PC-3 (cell line): ENCODE results near the gene HENMT1. TPM values are rescaled to one million over a fixed set of nuclear protein-coding genes. Genes with fewer than 3 reads are reported as not detected.

Source experiments
- ATAC-seq: fragments of 200-7000 bp; cut with Tn5 transposase; 2 replicates; pipeline ENCODE4 v1.9.1; 2020; ENCODE audit warnings: mild to moderate bottlenecking, moderate library complexity
- BruUV-seq: library from RNA; stranded (reverse); fragments of 400-500 nt; replicated peaks from 2 replicates; lab custom pipeline; 2021; lab: Mats Ljungman, UMichigan
- CTCF ChIA-PET: fragments of 300-600 bp; sonication (Branson Sonifier 250); formaldehyde crosslinking; loops from one replicate; lab custom pipeline; 2022; ENCODE audit warnings: antibody characterized with exemption; lab: Charles Lee
- POLR2A ChIA-PET: fragments of 300-600 bp; sonication (Branson Sonifier 250); formaldehyde crosslinking; loops from one replicate; lab custom pipeline; 2022; ENCODE audit warnings: antibody characterized with exemption; ENCODE audit not compliant: unreplicated experiment; lab: Charles Lee
- DNase-seq: peaks from one replicate; pipeline ENCODE4 v3.0.0-alpha.2; 2015
- H2AFZ ChIP-seq: fragments of 300-600 bp; sonication (generic); 2 replicates; pipeline ENCODE4 v1.6.0; 2016; ENCODE audit warnings: antibody characterized with exemption, low read length
- H3F3A ChIP-seq: fragments of 300-600 bp; sonication (generic); one replicate; pipeline ENCODE4 v1.6.0; 2017; ENCODE audit warnings: antibody characterized with exemption, low read length, control low read depth, mild to moderate bottlenecking; ENCODE audit not compliant: unreplicated experiment
- H3K27ac ChIP-seq: fragments of 300-600 bp; sonication (generic); 2 replicates; pipeline ENCODE4 v1.5.1; 2016; ENCODE audit warnings: mild to moderate bottlenecking, low read length
- H3K27me3 ChIP-seq: fragments of 300-600 bp; sonication (generic); 2 replicates; pipeline ENCODE4 v1.6.1; 2016; ENCODE audit warnings: low read length, mixed read lengths
- H3K36me3 ChIP-seq: fragments of 300-600 bp; sonication (generic); 2 replicates; pipeline ENCODE4 v1.6.1; 2016; ENCODE audit warnings: low read depth, mixed run types, low read length, mixed read lengths
- H3K4me1 ChIP-seq: fragments of 300-600 bp; sonication (generic); 2 replicates; pipeline ENCODE4 v1.5.1; 2016; ENCODE audit warnings: low read length; ENCODE audit not compliant: insufficient read depth
- H3K4me2 ChIP-seq: fragments of 300-600 bp; sonication (generic); 2 replicates; pipeline ENCODE4 v1.6.0; 2016; ENCODE audit warnings: low read length
- H3K4me3 ChIP-seq: fragments of 300-600 bp; sonication (generic); 2 replicates; pipeline ENCODE4 v1.5.1; 2016; ENCODE audit warnings: mild to moderate bottlenecking, low read length, mixed read lengths
- H3K79me2 ChIP-seq: fragments of 300-600 bp; sonication (generic); 2 replicates; pipeline ENCODE4 v1.6.1; 2017; ENCODE audit warnings: low read length, mixed read lengths
- H3K9ac ChIP-seq: fragments of 300-600 bp; sonication (generic); 2 replicates; pipeline ENCODE4 v1.6.0; 2016; ENCODE audit warnings: mild to moderate bottlenecking, low read length
- H3K9me2 ChIP-seq: fragments of 300-600 bp; sonication (generic); replicated peaks from 2 replicates; pipeline ENCODE4 v1.6.1; 2016; ENCODE audit warnings: mixed run types, low read length, mixed read lengths
- H3K9me3 ChIP-seq: fragments of 300-600 bp; sonication (generic); 2 replicates; pipeline ENCODE4 v1.6.1; 2016; ENCODE audit warnings: low read length, mixed read lengths
- H4K20me1 ChIP-seq: fragments of 300-600 bp; sonication (generic); 2 replicates; pipeline ENCODE4 v1.6.1; 2016; ENCODE audit warnings: low read length, mixed read lengths
- CTCF ChIP-seq: fragments of 300-600 bp; sonication (generic); conservative IDR thresholded peaks from 2 replicates; pipeline ENCODE4 v1.5.1; 2017; ENCODE audit warnings: antibody characterized with exemption, low read depth, mild to moderate bottlenecking, low read length
- EZH2 ChIP-seq: fragments of 300-600 bp; sonication (generic); IDR thresholded peaks from one replicate; pipeline ENCODE4 v1.6.1; 2017; ENCODE audit warnings: antibody characterized with exemption, mild to moderate bottlenecking, low read length; ENCODE audit not compliant: unreplicated experiment
- EZH2phosphoT487 ChIP-seq: fragments of 300-600 bp; sonication (generic); IDR thresholded peaks from 2 replicates; pipeline ENCODE4 v1.6.1; 2018; ENCODE audit warnings: mild to moderate bottlenecking, antibody characterized with exemption, low read length, borderline replicate concordance
- intact Hi-C: fragments of 100-400 bp; cut with micrococcal nuclease; formaldehyde crosslinking; loops from 2 replicates; pipeline ENCODE4 v1.9.0; 2023
- total RNA-seq: library from RNA; depleted of rRNA; stranded (reverse); fragments of >200 nt; gene quantifications from 2 replicates; pipeline ENCODE4 v1.2.3, GENCODE V29; 2014

The HENMT1 gene
- total RNA-seq, 1 experiment from 2014 or later: 1.3 TPM

- H3F3A ChIP-seq: no peaks in the 10 kb centered on the region
- ATAC-seq: no peak
- intact Hi-C loops: loop anchor here (10.0 kb wide), 1 partner anchor 861 kb away; no protein-coding TSS in a partner anchor
- TF ChIP-seq EZH2phosphoT487 (no peak), EZH2 (no peak), CTCF (no peak)
- H3K79me2 ChIP-seq: no peaks in the 10 kb centered on the region
- no peaks in the 10 kb centered on the region for H4K20me1 ChIP-seq
- H2AFZ ChIP-seq: no peak overlapping the region
- H3K4me3 ChIP-seq: no peak overlapping the region
- no peaks in the 10 kb centered on the region for H3K27me3 ChIP-seq
- H3K4me2 ChIP-seq: no peak overlapping the region
- H3K9ac ChIP-seq: no peak overlapping the region
- POLR2A ChIA-PET: no interaction called here
- no peaks in the 10 kb centered on the region for H3K9me3 ChIP-seq
- H3K36me3 ChIP-seq: no peaks in the 10 kb centered on the region
- BruUV-seq: no TSS peak
- peaks cover 8% of the 10 kb centered on the region for H3K4me1 ChIP-seq
- no peak for DNase-seq
- H3K9me2 ChIP-seq: no peaks in the 10 kb centered on the region
- H3K27ac ChIP-seq: no peak overlapping the region
- CTCF ChIA-PET: interaction anchor here (0.6 kb wide), 1 partner anchor 1168 kb away, joined by 4 read pairs; no protein-coding TSS in a partner anchor
Observed at GRCh38 chr1:108645564-108646184, 15.2 kb downstream of the HENMT1 start.

- Histone ChIP-seq H3K79me2 (no peaks in the 10 kb centered on the region), H3K4me2 (no peak overlapping the region), H4K20me1 (no peaks in the 10 kb centered on the region), H3K4me1 (peaks cover 8% of the 10 kb centered on the region), H2AFZ (no peak overlapping the region), H3K9me3 (no peaks in the 10 kb centered on the region), H3K9ac (no peak overlapping the region), H3F3A (no peaks in the 10 kb centered on the region), H3K4me3 (no peak overlapping the region), H3K36me3 (no peaks in the 10 kb centered on the region), H3K27me3 (no peaks in the 10 kb centered on the region), H3K27ac (no peak overlapping the region), H3K9me2 (no peaks in the 10 kb centered on the region)
- no TSS peak for BruUV-seq
- no peak for DNase-seq
- ChIA-PET CTCF (no interaction called here), POLR2A (no interaction called here)
- no peak for ATAC-seq
- intact Hi-C loops: loop anchor here (5.0 to 10.0 kb wide), 2 partner anchors 443 to 860 kb away; partner anchors contain the start of gene SLC25A24
- TF ChIP-seq EZH2phosphoT487 (no peak), CTCF (no peak), EZH2 (no peak)
Observed at GRCh38 chr1:108644984-108645383, 15.9 kb downstream of the HENMT1 start.
